Ramos (cell line): ENCODE measurements around the gene TDRKH.

Source experiments
- in situ Hi-C: fragments of 300-500 bp; cut with MboI; formaldehyde crosslinking; loops from one replicate; pipeline ENCODE4 v1.14.3; 2022; ENCODE audit warnings: low sequenced_read_pairs; ENCODE audit not compliant: unreplicated experiment

TDRKH gene

DNA sequence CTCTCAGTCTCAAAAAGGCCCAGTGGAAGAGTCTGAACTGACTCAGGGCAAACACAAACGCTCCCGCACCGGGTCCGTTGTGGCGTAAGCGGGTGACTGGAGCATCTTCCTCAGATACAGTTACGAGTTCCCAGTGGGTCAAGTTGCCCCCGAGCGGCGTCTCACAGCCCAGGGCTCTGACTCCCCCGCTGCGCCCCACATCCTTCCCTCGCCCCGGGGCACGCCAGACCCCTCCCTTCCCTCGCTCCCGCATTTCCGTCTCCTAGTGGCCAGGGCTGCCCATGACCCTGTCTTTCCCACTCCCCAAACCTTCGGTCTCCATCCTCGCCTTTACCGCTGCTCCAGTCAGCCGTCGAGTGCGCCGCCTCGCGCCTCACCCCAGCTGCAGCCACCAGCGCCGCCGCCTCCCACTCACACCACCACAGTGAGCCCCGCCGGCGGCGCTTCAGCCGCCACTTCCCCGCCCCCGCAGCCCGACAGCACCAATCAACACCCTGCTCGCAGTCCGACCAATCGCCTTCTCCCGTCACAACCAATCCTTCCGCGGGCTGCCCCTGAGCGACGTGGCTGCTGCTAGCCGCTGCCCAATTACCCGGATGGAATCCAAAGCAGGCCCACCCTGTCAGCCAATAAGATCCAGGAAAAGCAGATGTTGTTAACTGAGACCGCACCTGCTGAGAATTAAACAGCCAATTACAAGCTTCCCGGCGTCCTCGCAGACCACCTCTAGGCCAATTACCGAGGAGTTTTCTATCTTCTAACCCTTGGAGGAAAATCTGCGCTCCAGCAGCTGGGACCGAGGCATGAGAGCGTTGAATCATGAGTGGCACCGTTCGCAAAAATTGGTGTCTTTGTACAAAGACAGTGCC, at the start of gene TDRKH:
TDRKH (minus strand) TSS at position 430 of the 869 bp plus-strand sequence. CDS start 7,478 bp downstream, outside the sequence.
- in situ Hi-C loops: no loop called here

DNA sequence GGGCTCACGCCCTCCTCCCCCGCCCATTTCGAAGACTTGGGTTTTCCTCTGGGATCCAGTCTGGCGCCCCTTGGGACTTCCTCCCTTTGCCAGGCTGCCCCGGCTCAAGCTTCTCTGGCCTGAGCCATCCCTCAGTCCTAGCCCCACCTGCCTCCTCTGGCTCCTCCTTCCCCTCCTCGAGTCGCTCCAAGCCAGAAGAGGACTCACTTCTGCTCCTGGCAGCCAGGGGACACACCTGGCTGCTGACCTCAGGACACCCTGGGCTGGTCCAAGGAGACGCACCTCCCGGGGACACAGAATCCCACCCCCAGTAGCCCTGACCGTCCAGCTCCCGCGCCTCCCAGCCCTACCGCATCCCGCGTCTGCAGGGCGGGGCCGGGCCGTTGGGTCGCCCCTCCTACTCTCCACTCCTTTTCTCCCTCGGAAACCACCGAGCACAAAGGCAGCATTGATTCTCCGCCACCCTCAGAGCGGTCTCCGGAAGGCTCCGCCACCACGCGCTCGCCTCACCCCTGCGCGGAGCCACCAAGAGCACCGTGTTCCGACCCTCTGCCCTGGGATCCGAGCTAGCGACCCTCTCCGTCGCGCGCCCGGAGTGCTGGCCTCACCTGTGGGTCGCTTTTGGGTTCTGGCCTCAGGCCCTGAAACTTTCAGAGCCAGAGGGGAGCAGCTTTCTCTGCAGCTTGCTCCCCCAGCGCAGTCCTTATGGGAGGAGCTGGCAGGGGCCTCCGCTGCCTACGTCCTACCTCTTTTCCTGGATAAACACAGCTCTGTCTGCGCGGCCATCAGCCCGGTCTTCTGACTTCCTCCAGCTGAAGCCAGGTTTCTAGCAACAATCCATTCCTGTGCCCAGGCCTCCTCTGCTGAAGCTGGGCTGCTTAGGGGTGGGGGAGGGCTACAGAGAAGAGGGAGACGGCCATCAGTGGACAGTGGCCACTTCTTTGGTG, 49.4 kb upstream of the TDRKH start, which contains the start of gene C2CD4D:
C2CD4D (minus strand) TSS at position 364 of the 947 bp plus-strand sequence. CDS start 831 bp downstream, outside the sequence.
- in situ Hi-C loops: no loop called here

DNA sequence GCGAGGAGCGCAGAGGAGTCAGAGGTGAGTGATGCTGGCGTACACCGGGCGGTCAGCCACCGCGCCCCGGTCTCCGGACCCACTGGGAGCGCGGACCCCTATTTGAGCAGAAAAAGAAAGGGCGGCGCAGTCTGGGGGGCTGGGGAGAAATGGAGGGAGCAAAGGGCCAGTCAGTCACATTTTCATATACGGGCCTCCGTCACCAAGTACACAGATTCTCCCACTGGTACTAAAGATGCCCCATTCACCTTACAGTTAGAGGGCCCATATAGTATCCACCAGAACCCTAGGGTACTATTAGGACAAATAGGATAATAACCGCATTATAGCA, 48.7 kb upstream of the TDRKH start:
- in situ Hi-C loops: no loop called here

GRCh38 chr1:151838222-151839081, 48.2 kb upstream of the TDRKH start:
- in situ Hi-C loops: no loop called here

DNA sequence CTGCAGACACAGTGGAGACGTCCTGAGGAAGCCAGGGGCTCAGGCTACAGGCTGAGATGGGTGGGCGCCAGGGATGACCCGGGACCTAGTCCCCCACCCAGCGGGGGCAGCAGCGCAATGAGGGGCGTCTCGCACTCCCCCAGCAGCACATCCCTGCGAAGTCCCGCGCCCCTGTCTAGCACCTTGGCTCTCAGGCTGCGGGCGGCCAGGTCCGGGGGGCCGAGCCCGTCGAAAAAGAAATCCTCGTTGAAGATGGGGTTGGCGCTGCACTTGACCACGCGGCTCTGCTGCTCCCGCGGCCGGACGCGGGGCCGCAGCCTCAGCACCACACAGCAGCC, 47.6 kb upstream of the TDRKH start:
- in situ Hi-C loops: no loop called here

DNA sequence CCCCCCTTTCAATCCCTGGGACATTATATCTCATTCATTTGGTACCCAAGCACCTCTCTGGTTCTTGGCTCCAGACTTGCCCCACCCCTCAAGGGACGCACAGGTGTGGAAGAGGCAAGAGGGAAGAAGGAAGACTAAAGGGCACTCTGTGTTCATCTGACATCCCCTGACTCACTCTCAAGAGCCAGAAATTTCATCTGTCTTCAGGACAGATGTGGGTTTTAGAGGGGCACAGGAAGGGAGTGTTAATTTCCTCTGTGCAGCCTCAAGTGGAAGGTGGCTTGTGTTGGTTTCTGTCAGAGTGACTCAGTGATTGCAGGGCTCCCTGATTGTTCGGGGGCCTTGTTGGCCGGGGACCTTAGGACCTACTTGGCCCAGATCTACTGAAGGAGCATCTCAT, 46.9 kb upstream of the TDRKH start:
- in situ Hi-C loops: no loop called here

GRCh38 chr1:151835596-151835995, 45.3 kb upstream of the TDRKH start:
- in situ Hi-C loops: no loop called here

- in situ Hi-C loops: no loop called here
Observed at GRCh38 chr1:151834239-151834638, 43.9 kb upstream of the TDRKH start.

DNA sequence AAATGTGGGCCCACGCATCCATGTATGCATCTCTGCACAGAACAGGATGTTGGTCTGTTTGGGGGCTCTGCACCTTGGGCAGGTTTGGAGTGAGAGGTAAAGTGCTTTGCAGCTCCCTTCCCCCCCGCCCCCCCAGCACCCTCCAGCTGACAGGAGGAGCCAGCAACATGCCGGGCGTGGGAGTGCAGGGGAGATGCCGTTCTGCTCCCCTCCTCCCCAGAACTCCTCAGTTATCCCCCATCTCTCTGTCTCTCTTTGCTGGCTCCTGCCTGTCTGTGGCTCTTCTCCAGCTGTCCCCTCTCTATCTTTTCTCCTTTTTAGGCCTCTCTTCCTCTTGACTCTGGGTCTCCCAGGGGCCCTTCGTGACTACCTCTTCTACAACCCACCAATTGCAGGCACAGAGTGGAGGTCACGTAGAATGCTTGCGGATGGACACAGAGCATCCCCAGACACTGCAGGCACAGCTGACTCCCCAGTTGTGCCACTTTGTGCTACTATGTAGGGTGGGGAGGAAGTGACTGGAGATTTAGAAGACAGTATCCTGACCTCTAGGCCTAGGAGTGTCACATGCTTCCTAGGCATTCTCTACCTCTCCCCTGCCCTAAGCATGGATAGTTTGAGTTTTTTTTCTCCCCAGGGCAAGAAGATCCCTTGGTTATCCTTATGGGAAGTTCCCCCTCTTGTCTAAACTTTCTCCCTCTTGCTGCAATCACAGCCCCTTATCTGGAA, 43.0 kb upstream of the TDRKH start:
- in situ Hi-C loops: no loop called here

- in situ Hi-C loops: no loop called here
Observed at GRCh38 chr1:151832318-151832980, 42.1 kb upstream of the TDRKH start.

GRCh38 chr1:151831605-151832004, 41.3 kb upstream of the TDRKH start, which contains the start of gene RORC:
TSS of gene RORC (minus strand) at chr1:151831802. CDS start at chr1:151831764, 38 bp downstream.
- in situ Hi-C loops: no loop called here

GRCh38 chr1:151831256-151831591, 40.9 kb upstream of the TDRKH start:
- in situ Hi-C loops: no loop called here

DNA sequence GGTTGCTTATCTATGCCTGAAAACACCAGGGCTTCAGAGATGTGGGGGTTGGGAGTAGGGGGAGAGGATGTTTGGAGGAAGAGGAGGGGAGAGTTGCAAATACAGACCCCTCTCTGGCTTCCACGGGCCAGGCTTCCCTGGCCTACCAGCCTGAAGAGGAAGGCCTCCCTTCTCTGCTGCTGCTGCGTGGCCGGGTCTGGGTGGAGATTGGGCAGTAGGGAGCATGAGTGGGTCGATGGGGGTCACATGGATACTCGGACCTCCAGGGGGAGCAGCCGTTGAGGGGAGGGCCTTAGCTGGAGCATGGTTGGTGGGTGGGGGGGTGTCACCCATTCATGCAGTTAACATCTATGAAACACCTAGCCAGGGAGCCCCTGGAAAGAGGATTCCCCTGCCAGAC, 39.8 kb upstream of the TDRKH start:
- in situ Hi-C loops: no loop called here

DNA sequence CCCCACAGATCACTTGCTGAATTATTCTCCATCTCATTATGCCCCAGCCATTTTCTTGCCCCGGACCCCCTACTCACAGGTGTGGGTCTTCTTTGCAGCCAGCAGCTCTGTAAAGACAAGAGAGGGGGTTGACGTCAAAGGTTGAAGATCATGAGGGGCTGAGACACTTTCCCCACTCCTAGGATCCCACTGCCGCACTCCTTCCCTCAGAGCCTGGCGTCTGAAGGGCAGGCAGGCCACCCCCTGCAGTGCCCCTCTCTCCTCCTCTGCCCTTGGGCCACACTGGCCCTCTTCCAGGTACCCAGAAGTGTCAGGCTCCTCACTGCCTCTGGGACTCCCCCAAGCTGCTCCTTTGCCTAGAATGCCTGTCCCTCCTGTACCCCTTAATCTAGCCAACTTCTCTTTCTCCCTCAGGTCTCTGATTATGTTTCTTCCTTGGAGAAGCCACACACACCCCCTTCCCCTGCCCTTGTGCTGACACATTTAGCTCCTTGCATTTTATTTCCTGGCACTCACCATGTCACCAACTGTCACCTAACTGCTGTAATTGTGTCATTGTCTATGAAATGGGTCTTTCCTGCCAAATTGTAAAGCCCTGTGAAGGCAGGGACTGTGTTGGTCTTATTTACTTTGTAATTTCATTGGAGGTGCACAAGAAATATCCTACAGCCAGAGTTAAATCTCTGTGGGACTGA, 39.2 kb upstream of the TDRKH start:
- in situ Hi-C loops: no loop called here

GRCh38 chr1:151828921-151829320, 38.6 kb upstream of the TDRKH start:
- in situ Hi-C loops: no loop called here

- in situ Hi-C loops: no loop called here
Observed at GRCh38 chr1:151827853-151828252, 37.6 kb upstream of the TDRKH start.

DNA sequence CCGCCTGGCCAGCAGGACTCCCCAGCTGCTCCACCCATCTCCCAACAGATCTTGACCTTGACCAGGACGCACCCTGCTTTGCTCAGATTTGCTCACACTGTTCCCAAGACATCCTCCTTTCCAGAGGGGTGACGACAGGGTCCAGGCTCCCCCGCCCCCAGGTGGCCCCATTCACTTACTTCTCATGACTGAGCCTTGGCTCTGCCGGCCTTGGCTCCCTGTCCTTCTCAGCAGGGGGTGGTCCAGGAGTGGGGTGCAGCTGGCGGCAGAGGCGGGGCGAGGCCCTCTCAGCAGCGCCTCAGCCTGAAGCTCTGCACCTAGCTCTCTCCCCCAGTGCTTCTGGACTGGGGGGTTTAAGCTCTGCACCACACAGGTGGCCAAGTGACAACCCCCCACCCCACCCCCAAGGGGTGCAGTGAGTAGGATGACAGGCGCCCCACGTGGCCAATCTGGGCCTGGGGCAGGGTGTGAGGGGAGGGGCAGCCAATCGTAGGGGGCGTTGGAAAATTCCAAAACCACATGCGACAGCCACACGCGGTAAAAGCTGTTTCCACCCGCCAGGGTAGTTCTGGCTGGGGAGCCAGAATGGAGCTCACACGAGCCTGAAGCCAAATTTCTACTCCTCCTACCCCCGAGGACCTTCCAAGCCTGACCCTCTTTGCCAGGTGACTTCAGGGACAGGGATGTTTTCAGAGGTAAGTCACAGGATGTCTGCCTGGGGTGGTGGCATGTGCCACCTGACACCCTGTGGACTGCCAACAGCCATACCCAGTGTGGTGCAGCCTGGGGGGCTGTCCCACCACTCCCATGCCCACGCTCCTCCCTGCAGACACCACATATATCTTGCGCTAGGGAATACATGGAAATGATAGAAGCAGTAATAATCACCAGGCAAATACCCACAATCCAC, 35.7 kb upstream of the TDRKH start:
- in situ Hi-C loops: no loop called here

DNA sequence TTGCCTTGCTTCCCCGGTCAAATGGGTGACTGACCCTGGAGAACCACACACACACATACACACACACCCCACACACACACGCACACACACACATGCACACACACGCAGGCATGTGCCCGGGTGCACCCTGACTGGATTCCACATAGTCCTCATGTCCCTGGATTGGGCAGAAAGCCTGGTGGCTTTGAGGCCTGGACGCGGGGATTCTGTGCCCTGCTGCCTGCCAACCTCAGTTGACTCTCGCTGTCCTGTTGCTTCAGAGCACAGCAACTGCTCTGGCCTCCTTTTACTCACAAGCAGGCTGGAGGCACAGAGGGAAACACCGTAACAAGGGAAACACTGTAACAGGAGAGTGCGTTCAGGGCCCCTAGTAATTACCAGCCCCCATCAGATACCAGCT, 34.9 kb upstream of the TDRKH start:
- in situ Hi-C loops: no loop called here
